ENCODE data around the gene TCEAL1.
A peak's percentile ranks its signal among the peaks of the same experiment; 100 is the strongest.

TCEAL1 gene

GRCh38 chrX:103616676-103617186, 12.0 kb upstream of the TCEAL1 start:
- H3K27ac ChIP-seq, result no peak overlapping the region
- TF ChIP-seq ZFX (IDR thresholded peaks at IDR 0.05), result no peak
- TF ChIP-seq, protein P1, sequence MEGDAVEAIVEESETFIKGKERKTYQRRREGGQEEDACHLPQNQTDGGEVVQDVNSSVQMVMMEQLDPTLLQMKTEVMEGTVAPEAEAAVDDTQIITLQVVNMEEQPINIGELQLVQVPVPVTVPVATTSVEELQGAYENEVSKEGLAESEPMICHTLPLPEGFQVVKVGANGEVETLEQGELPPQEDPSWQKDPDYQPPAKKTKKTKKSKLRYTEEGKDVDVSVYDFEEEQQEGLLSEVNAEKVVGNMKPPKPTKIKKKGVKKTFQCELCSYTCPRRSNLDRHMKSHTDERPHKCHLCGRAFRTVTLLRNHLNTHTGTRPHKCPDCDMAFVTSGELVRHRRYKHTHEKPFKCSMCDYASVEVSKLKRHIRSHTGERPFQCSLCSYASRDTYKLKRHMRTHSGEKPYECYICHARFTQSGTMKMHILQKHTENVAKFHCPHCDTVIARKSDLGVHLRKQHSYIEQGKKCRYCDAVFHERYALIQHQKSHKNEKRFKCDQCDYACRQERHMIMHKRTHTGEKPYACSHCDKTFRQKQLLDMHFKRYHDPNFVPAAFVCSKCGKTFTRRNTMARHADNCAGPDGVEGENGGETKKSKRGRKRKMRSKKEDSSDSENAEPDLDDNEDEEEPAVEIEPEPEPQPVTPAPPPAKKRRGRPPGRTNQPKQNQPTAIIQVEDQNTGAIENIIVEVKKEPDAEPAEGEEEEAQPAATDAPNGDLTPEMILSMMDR (conservative IDR thresholded peaks at IDR 0.05), result no peak

DNA sequence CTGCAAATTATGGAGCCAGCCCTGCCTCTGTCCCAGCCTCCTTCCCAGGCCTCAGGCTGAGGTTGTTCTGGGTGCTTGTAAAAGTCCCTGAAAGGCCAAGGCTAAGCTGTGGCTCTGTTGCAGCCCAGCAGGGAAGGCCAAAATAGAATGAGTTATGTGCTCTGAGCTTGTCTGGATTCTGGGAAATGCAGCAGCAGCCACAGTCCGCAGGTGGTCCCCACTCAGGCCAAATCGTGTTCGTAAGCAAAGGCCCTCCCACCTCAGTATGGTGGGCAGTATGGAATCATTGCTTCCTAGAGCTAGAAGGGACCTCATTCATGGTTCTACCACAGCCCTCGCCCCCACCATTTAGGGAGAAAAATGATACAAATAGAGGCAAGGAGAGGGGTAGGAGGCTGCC, 4.7 kb upstream of the TCEAL1 start:
- H3K27ac ChIP-seq, result no peak overlapping the region
- no peak for TF ChIP-seq ZFX (IDR thresholded peaks at IDR 0.05)
- TF ChIP-seq, protein P1 (conservative IDR thresholded peaks at IDR 0.05), result no peak

- TF ChIP-seq, protein P1 (conservative IDR thresholded peaks at IDR 0.05), result no peak
- no peak for TF ChIP-seq ZFX (IDR thresholded peaks at IDR 0.05)
- no peak overlapping the region for H3K27ac ChIP-seq
Observed at GRCh38 chrX:103626855-103627254, 1.9 kb upstream of the TCEAL1 start.

- H3K27ac ChIP-seq, result peak overlapping the region; percentile 81
- peak; percentile 76 for TF ChIP-seq ZFX (IDR thresholded peaks at IDR 0.05)
- TF ChIP-seq, protein P1 (conservative IDR thresholded peaks at IDR 0.05), result peak; percentile 52
Observed at GRCh38 chrX:103629318-103630170, 769 bp downstream of the TCEAL1 start.

DNA sequence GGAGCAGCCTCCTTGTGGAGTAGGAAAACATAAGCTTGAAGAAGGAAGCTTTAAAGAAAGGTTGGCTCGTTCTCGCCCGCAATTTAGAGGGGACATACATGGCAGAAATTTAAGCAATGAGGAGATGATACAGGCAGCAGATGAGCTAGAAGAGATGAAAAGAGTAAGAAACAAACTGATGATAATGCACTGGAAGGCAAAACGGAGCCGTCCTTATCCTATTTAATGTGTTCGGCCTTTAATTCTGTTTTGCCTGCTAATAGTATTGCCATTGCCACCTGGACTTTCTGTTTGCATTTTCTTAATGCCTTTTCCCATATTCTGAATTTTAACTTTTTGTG, 1.4 kb downstream of the TCEAL1 start:
- TF ChIP-seq, protein P1 (conservative IDR thresholded peaks at IDR 0.05), result peak; percentile 31
- TF ChIP-seq ZFX (IDR thresholded peaks at IDR 0.05), result no peak
- peak overlapping the region; percentile 81 for H3K27ac ChIP-seq

DNA sequence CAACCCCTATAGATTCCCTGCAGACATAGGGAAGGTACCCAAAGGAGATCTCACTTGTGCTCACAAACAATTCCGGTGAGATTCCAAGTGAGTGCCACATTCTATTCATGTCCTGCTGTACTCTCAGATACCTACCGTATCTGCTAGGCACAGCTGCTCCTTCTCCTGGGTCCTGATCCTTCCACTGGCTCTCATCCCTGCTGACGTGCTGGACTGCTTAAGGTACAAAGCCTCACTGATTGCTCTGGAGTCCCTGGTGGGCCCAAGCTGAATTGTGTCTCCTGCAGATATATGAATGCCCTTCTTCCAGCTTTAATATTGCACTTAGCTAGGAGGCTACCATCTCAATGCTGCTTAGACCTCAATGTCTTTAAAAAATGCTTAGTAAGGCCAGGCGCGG, 2.4 kb downstream of the TCEAL1 start:
- no peak overlapping the region for H3K27ac ChIP-seq
- no peak for TF ChIP-seq ZFX (IDR thresholded peaks at IDR 0.05)
- TF ChIP-seq, protein P1 (conservative IDR thresholded peaks at IDR 0.05), result no peak

DNA sequence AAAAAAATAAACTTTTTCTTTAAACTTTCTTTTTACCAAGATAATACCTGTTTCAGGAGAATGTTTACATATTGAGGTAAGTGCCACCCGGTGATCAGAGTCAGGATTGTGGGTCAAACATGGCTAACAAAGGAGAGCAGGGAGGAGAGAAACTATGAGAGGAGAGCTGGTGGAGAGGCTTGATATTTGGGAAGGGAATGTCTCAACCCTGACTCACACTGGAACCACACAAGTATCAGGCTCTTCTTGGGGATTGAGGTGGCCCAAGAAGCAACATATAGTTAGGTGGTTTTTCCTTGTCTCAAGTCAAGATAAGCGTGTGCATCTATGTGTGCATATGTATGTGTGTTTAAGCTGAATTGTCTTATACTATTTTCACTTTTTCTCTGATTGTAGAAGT, 6.7 kb downstream of the TCEAL1 start:
- no peak for TF ChIP-seq ZFX (IDR thresholded peaks at IDR 0.05)
- TF ChIP-seq, protein P1 (conservative IDR thresholded peaks at IDR 0.05), result no peak

More for the DNA sequence above, 6.7 kb downstream of the TCEAL1 start:
- H3K27ac ChIP-seq, result no peak overlapping the region

Measured in C4-2B (cell line).